Epithelial cell of esophagus (primary cell): ENCODE data around the gene STX18.

Experiments used
- DNase-seq: peaks from one replicate; pipeline ENCODE4 v3.0.0; 2010; ENCODE audit warnings: low read depth
- H3K4me3 ChIP-seq: 2 replicates; pipeline ENCODE4 v1.5.1; 2011; ENCODE audit warnings: mild to moderate bottlenecking, low read length, control low read depth
- TF ChIP-seq, protein P1 (sequence below): IDR thresholded peaks from 2 replicates; pipeline ENCODE4 v1.5.1; 2011; ENCODE audit warnings: low read depth, mild to moderate bottlenecking, low read length, control low read depth, inconsistent platforms; ENCODE audit not compliant: insufficient read depth; ENCODE audit errors: missing control alignments

STX18 gene

DNA sequence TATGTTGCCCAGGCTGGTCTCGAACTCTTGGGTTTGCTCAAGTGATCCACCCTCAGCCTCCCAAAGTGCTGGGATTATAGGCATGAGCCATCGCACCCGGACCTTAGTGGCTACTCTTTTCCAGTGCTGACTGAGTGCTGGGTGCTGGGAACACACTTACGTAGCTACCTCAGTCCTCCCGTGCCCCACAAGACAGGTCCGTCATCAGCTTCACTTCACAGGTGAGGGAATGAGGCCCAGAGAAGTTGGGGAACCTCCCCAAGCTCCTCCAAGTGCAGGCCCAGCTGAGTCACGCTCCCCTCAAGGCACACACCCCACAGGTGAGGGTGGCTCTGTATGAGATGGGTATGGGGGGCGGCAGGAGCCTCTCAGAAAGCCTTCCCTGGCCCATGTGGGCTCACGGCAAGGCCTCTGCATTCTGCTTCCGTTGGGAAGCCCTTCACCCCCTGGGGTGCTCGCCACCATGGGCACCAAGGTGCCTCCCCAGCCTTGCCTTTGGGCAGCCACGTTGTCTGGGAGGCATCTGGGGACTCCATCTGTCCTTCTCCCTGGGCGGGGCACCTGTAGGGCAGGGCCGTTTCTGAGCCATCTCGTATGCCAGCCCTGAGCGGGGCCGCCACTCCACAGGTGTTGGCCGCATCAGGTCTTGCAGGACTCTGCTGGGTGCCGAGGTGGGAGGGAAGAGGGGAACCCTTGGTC is 126.6 kb downstream of the STX18 start:
- TF ChIP-seq, protein P1, sequence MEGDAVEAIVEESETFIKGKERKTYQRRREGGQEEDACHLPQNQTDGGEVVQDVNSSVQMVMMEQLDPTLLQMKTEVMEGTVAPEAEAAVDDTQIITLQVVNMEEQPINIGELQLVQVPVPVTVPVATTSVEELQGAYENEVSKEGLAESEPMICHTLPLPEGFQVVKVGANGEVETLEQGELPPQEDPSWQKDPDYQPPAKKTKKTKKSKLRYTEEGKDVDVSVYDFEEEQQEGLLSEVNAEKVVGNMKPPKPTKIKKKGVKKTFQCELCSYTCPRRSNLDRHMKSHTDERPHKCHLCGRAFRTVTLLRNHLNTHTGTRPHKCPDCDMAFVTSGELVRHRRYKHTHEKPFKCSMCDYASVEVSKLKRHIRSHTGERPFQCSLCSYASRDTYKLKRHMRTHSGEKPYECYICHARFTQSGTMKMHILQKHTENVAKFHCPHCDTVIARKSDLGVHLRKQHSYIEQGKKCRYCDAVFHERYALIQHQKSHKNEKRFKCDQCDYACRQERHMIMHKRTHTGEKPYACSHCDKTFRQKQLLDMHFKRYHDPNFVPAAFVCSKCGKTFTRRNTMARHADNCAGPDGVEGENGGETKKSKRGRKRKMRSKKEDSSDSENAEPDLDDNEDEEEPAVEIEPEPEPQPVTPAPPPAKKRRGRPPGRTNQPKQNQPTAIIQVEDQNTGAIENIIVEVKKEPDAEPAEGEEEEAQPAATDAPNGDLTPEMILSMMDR: no peak
- DNase-seq: no peak
- no peak overlapping the region for H3K4me3 ChIP-seq

DNA sequence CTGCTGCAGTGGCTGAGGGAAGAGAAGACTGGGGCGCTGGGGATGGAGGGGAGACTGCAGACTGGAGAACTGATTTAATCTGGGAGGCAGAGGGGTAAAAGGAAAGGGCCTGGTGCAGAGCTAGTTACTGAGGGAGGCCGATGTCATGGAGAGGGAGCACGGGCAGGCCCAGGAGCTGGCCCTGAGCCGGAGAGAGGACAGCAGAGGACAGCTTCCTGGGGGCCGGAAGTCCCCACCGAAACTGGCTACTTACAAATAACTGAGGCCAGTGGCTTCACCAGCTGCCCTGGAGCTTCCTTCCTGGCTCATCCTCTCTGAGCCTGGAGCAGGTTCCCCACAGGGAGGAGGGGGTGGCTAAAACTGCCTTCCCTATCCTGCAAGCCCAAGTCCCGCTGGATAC is 128.0 kb downstream of the STX18 start:
- no peak overlapping the region for H3K4me3 ChIP-seq
- TF ChIP-seq, protein P1: no peak
- DNase-seq: no peak

DNA sequence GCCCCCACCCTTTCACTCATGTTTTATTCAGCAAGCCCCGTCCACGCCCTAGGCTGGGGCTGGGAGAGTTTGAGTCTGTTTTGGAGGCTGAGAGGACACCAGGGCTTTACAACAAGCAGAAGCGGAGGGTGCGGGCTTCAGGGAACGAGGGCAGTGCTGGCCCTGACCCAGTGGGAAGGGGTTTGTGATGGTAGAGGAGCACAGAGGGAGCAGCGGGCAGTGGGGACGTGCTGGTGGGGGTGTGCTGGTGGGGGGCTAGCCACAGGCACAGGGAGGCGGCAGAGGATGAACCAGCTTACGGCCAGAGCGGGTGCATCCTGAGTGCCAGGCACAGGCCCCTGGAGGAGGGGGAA is 128.5 kb downstream of the STX18 start:
- H3K4me3 ChIP-seq: no peak overlapping the region
- DNase-seq: no peak
- TF ChIP-seq, protein P1: no peak

DNA sequence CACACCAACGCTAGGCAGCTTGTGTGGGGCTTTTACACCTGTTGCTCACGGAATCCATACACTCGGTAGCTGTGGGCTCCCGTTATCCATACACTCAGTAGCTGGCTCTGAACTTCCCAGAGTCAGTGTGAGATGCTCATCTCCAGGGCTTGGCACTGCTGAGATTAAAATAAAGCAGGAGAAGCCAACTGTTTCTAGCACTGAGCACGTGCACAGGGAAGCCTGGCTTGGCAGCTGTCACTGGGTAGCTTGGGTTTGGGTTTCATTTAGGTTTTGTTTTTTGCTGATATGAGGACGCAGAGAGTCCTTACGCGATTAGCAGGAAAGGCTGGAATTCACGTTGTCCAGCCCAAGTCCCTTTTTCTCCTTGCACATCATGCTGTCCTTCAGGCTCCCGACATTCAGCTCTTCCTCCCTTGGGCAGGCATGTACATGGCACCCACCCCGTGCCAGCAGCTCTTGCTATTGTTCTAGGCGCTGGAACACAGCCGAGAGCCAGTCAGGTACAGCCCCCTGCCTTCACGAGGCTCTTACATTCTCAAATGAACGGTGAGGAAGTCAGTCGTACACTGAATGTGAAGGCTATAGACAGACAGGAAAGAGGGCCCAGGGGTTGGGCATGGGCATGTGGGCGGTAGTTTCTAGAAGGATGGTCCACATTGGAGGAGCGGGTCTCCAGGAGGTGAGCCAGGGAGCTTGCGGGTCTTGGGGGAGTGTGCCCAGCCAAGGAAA is 129.0 kb downstream of the STX18 start:
- no peak for DNase-seq
- H3K4me3 ChIP-seq: no peak overlapping the region
- TF ChIP-seq, protein P1: no peak

DNA sequence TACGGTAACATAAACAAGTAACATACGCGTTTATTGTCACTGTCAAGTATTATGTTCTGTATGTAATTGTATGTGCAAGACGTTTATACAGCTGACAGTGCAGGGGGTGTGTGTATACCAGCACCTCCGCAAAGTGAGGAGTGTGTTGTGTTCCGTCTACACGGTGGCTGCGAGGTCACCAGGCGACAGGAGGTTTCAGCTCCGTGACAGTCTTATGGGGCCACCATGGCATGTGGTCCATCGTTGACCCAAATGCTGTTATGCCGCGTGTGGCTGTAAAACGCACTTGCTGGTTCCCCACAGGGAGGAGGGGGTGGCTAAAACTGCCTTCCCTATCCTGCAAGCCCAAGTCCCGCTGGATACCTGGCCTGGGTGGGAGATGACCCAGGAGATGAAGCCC is 129.9 kb downstream of the STX18 start:
- TF ChIP-seq, protein P1: no peak
- no peak for DNase-seq
- H3K4me3 ChIP-seq: no peak overlapping the region

DNA sequence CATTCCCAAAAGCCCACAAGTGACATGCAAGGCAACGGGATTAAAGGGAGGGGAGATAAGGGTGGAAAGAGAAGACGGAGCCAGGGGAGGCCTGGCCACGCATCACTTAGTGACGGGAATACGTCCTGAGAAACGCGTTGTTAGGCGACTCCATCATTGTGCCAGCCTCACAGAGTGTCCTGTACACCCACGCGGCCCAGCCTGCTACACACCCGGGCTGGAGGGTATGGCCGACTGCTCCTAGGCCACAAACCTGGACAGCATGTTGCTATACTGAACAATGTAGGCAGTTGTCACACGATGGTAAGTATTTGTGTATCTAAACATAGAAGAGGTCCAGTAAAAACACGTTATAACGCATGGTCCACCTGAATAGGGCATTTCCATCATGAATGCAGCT is 131.6 kb downstream of the STX18 start:
- H3K4me3 ChIP-seq: no peak overlapping the region
- TF ChIP-seq, protein P1: no peak
- no peak for DNase-seq
